Measurements from ENCODE around the gene EBF4.

GRCh38 chr20:2691663-2692035 is 931 bp upstream of the EBF4 start:
- TF ChIP-seq CTCF (IDR thresholded peaks at IDR 0.05) (no peak), POLR2A (IDR thresholded peaks at IDR 0.05) (no peak)
